GM19328 (cell line): Measurements from ENCODE around the gene ADH4.
"Not testable (repeated sequence)": the region's sequence is repeated elsewhere in the genome, so short reads cannot be mapped to it uniquely, and the experiment has no call there.

ENCODE experiments used
- ATAC-seq: cut with Tn5 transposase; IDR thresholded peaks from one replicate; pipeline ENCODE4 v1.9.1; 2021; ENCODE audit warnings: mild to moderate bottlenecking, moderate library complexity; ENCODE audit not compliant: unreplicated experiment

ADH4 gene

GRCh38 chr4:99144070-99144469 lies at the start of gene ADH4:
TSS of gene ADH4 (minus strand) at chr4:99144297. CDS start at chr4:99144222, 75 bp downstream.
- no peak for ATAC-seq

GRCh38 chr4:99190336-99190735 lies 46.2 kb upstream of the ADH4 start:
- no peak for ATAC-seq

- ATAC-seq = not testable (repeated sequence)
Observed at GRCh38 chr4:99189900-99190299, 45.8 kb upstream of the ADH4 start.

- ATAC-seq = no peak
Observed at GRCh38 chr4:99186029-99186428, 41.9 kb upstream of the ADH4 start.

- ATAC-seq = no peak
Observed at GRCh38 chr4:99185581-99185980, 41.5 kb upstream of the ADH4 start.

- ATAC-seq = no peak
Observed at GRCh38 chr4:99180382-99181070, 36.4 kb upstream of the ADH4 start.

- ATAC-seq = no peak
Observed at GRCh38 chr4:99179626-99180025, 35.5 kb upstream of the ADH4 start.

GRCh38 chr4:99179178-99179577 lies 35.1 kb upstream of the ADH4 start:
- ATAC-seq = no peak

GRCh38 chr4:99166544-99166943 lies 22.4 kb upstream of the ADH4 start:
- no peak for ATAC-seq

- no peak for ATAC-seq
Observed at GRCh38 chr4:99165978-99166377, 21.9 kb upstream of the ADH4 start.

GRCh38 chr4:99161373-99162099 lies 17.4 kb upstream of the ADH4 start:
- ATAC-seq = no peak

GRCh38 chr4:99159699-99160098 lies 15.6 kb upstream of the ADH4 start:
- no peak for ATAC-seq

- ATAC-seq = no peak
Observed at GRCh38 chr4:99157478-99157935, 13.4 kb upstream of the ADH4 start.

GRCh38 chr4:99156992-99157391 lies 12.9 kb upstream of the ADH4 start:
- no peak for ATAC-seq

- ATAC-seq = no peak
Observed at GRCh38 chr4:99154658-99155342, 10.7 kb upstream of the ADH4 start.

- no peak for ATAC-seq
Observed at GRCh38 chr4:99151995-99152394, 7.9 kb upstream of the ADH4 start.

- ATAC-seq = no peak
Observed at GRCh38 chr4:99151452-99151851, 7.4 kb upstream of the ADH4 start.

- ATAC-seq = no peak
Observed at GRCh38 chr4:99149426-99150019, 5.4 kb upstream of the ADH4 start.

- ATAC-seq = no peak
Observed at GRCh38 chr4:99148550-99148949, 4.5 kb upstream of the ADH4 start.

GRCh38 chr4:99144587-99144986 lies 490 bp upstream of the ADH4 start:
- no peak for ATAC-seq

GRCh38 chr4:99136329-99136728 lies 7.8 kb downstream of the ADH4 start:
- no peak for ATAC-seq
